Measurements from ENCODE around the gene STK11. TPM values are rescaled to one million over a fixed set of nuclear protein-coding genes. Genes with fewer than 3 reads are reported as not detected.

STK11 gene
- total and polyA plus RNA-seq, 2 donors, result 42.5 to 60.2 TPM

DNA sequence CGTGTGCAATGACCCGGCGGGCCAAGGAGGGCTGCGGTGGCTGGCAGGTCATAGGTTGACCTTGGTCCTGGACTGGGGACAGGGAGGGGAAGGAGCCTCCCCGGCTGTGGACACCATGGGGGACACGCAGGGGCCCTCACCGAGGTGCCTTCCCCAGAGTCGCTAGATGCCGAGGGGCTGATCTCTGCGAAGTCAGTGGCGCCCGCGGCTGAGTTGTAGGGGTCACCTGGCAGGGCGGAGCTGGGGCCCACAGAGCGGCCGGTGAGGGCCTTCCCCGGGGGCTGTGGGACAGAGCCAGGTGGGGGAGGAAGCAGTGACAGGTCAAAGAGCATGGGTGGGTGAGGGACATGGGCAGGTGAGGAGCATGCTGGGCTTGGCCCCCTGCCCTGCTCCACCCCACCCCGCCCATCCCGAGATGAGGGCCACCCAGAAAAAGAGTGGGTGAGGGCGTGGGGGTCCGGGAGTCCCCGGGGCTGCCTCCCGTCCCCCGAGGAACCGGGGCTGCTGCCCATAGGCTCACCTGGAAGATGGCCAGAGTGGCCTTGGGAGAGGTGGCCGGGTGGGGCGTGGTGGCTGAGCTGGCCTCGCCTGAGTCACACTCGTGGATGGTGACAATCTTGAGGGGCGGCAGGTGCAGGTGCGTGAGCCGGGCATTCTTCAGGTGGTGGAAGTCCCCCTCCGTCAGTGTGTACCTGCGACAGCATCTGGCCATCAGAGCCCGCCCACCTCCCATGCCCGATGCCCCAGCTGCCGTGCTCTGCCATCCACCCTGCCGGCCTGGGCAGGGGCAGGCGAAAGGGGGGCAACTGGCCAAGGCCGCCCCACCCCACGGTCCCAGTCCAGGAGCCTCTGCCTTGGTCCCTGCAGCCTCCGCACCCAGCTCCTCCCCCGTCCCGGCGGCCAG is 28.7 kb downstream of the STK11 start:
- peaks cover 7 to 10% of the 10 kb centered on the region in 2 donors for H3K4me1 ChIP-seq (ENCODE audit: control insufficient read depth in 2 of 2, insufficient read depth in 2 of 2, low read length in 2 of 2)
- H3K9me3 ChIP-seq (ENCODE audit: control insufficient read depth in 2 of 2, insufficient read depth in 1 of 2, low read length in 1 of 2), result peaks cover 0 to 6% of the 10 kb centered on the region in 2 donors
- H3K4me3 ChIP-seq (ENCODE audit: low read length in 2 of 2), result no peak overlapping the region
- 94% methylated on average over 45 of the region's 45 CpGs for WGBS
- H3K27me3 ChIP-seq (ENCODE audit: control insufficient read depth in 2 of 2, insufficient read depth in 1 of 2, low read length in 1 of 2), result peaks cover 44 to 63% of the 10 kb centered on the region in 2 donors
- DNase-seq (ENCODE audit: low read depth in 6 of 9, low spot score in 9 of 9), result no peak
- no peak overlapping the region for H3K27ac ChIP-seq (ENCODE audit: low read depth in 1 of 2, low read length in 1 of 2)
- H3K36me3 ChIP-seq (ENCODE audit: control insufficient read depth in 2 of 2, insufficient read depth in 2 of 2, low read length in 1 of 2), result no peaks in the 10 kb centered on the region

DNA sequence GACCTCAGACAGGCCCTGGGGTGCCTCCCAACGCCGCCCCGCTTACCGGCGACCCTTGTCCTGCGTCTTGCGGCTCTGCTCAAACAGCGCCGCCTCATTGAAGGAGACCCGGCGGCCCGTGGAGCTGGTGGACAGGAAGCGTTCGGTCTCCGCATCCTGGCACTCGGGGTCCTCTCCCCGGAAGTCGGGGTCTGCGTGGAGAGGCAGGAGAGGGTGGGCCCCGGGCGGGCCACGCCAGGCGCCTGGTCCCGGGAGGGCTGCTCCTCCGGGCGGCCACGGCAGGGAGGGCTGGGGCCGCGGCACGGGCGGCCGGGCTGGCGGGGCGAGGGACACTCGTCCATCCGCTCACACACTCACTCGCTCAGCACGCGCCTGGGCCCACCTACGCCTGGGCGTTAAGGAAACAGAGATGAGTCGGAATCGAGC is 29.4 kb downstream of the STK11 start:
- 94% methylated on average over 43 of the region's 43 CpGs for WGBS
- Histone ChIP-seq H3K36me3 (ENCODE audit: control insufficient read depth in 2 of 2, insufficient read depth in 2 of 2, low read length in 1 of 2) (no peaks in the 10 kb centered on the region), H3K9me3 (ENCODE audit: control insufficient read depth in 2 of 2, insufficient read depth in 1 of 2, low read length in 1 of 2) (peaks cover 0 to 10% of the 10 kb centered on the region in 2 donors), H3K4me3 (ENCODE audit: low read length in 2 of 2) (no peak overlapping the region), H3K27ac (ENCODE audit: low read depth in 1 of 2, low read length in 1 of 2) (no peak overlapping the region), H3K27me3 (ENCODE audit: control insufficient read depth in 2 of 2, insufficient read depth in 1 of 2, low read length in 1 of 2) (peaks cover 51 to 70% of the 10 kb centered on the region in 2 donors), H3K4me1 (ENCODE audit: control insufficient read depth in 2 of 2, insufficient read depth in 2 of 2, low read length in 2 of 2) (peaks cover 10 to 14% of the 10 kb centered on the region in 2 donors)
- DNase-seq (ENCODE audit: low read depth in 6 of 9, low spot score in 9 of 9), result no peak

DNA sequence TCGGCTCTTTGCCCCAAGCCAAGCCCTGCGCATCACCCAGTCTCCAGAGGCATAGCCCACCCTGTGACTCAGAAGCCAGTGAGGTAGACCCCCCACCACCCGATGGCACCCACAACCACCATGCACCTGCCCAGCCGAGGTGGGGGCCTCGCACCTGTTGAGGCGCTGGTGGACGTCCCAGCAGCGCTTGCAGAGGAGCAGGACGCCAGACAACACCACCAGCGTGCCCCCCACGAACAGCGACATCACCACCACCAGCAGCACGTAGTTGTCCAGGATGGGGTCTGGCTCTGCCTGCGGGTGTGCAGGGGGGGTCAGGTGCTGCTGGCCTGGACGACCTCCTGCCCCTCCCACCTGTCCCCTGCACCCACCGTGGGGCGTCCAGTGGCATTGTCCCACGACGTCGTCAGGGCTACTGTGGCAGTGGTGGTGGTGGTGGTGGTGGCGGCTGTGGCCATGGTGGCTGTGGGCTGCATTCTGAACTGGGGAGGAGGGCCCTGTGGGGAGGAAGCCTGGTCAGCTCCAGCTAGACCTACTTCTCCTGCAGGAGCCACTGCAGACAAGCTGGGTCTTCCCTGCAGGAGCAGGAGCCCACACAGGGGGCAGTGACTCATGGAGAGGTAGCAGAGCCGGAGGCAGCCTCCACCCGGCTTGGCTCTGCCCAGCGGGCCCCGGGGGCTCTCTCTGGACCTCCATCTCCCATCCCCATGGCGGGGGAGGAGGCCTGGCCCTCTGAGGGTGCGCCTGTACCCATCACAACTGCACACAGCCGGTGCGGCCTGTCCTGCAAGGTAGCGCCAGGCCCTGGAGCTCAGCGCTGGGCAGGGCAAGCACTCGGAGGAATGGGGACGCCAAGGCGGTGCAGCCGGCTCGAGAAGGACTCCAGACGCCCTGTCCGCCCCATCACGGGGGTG is 30.3 kb downstream of the STK11 start:
- Histone ChIP-seq H3K27ac (ENCODE audit: low read depth in 1 of 2, low read length in 1 of 2) (no peak overlapping the region), H3K4me3 (ENCODE audit: low read length in 2 of 2) (no peak overlapping the region), H3K27me3 (ENCODE audit: control insufficient read depth in 2 of 2, insufficient read depth in 1 of 2, low read length in 1 of 2) (peaks cover 52 to 69% of the 10 kb centered on the region in 2 donors), H3K4me1 (ENCODE audit: control insufficient read depth in 2 of 2, insufficient read depth in 2 of 2, low read length in 2 of 2) (peaks cover 12 to 18% of the 10 kb centered on the region in 2 donors), H3K36me3 (ENCODE audit: control insufficient read depth in 2 of 2, insufficient read depth in 2 of 2, low read length in 1 of 2) (no peaks in the 10 kb centered on the region), H3K9me3 (ENCODE audit: control insufficient read depth in 2 of 2, insufficient read depth in 1 of 2, low read length in 1 of 2) (peaks cover 0 to 11% of the 10 kb centered on the region in 2 donors)
- DNase-seq (ENCODE audit: low read depth in 6 of 9, low spot score in 9 of 9), result no peak
- 93% methylated on average over 39 of the region's 39 CpGs for WGBS

DNA sequence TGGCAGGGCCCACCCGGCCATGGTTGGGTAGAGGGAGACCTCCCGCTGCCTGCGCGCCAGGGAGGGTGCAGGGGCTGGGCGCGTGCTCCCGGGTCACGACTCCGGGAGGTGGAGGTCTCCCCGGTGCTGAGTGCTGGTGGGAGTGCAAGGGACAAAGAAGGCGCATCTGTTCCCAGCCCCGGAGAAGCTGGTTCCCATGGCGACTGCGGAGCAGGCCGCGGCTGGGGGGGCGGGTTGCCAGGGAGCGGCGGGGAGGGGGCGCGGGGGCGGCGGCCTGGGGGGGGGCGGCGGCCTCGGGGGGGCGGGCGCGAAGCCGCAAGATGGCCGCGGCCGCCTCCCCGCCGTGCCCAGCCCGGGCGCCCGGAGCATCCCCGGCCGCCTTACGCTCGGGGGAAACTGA is 31.0 kb downstream of the STK11 start:
- no peaks in the 10 kb centered on the region for H3K36me3 ChIP-seq (ENCODE audit: control insufficient read depth in 2 of 2, insufficient read depth in 2 of 2, low read length in 1 of 2)
- DNase-seq (ENCODE audit: low read depth in 6 of 9, low spot score in 9 of 9), result no peak
- H3K27ac ChIP-seq (ENCODE audit: low read depth in 1 of 2, low read length in 1 of 2), result no peak overlapping the region
- H3K4me1 ChIP-seq (ENCODE audit: control insufficient read depth in 2 of 2, insufficient read depth in 2 of 2, low read length in 2 of 2), result peaks cover 17 to 24% of the 10 kb centered on the region in 2 donors
- peaks cover 0 to 11% of the 10 kb centered on the region in 2 donors for H3K9me3 ChIP-seq (ENCODE audit: control insufficient read depth in 2 of 2, insufficient read depth in 1 of 2, low read length in 1 of 2)
- H3K4me3 ChIP-seq (ENCODE audit: low read length in 2 of 2), result peak overlapping the region in 1 of 2 donors; percentile 53
- peaks cover 52 to 69% of the 10 kb centered on the region in 2 donors for H3K27me3 ChIP-seq (ENCODE audit: control insufficient read depth in 2 of 2, insufficient read depth in 1 of 2, low read length in 1 of 2)
- WGBS, result 20% methylated on average over 42 of the region's 42 CpGs

DNA sequence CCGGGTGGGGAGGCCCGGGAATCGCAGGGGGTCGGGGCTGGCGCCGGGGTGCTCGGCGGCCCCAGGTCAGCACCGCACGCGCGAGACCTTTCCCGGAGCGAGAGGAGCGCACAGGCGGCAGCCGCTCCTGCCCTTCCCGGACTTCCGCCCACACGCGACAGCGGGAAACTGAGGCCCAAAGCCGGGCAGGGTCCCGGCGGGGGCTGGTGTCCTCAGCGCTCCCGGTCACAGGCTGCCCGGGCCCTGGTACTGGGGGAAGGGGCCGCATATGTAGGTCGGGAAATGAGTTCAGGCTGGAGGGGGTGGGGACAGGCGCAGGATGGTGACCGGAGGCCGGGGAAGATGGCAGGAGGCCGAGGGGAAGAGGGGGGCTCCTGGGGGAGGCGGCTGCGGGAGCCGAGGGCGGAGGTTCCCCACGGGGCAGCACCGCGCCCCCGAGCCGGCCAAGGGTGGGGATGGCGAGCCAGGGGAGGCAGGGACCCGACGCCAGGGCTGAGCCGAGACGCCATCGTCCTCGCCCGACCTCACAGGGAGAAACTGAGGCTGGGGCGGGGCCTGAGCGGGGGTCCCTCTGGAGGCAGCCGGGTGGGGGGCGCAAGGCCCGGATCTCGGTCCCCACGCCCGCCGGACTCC is 31.6 kb downstream of the STK11 start:
- WGBS, result under 1% methylated on average over 60 of the region's 60 CpGs
- peaks cover 52 to 69% of the 10 kb centered on the region in 2 donors for H3K27me3 ChIP-seq (ENCODE audit: control insufficient read depth in 2 of 2, insufficient read depth in 1 of 2, low read length in 1 of 2)
- H3K27ac ChIP-seq (ENCODE audit: low read depth in 1 of 2, low read length in 1 of 2), result no peak overlapping the region
- peak overlapping the region in 1 of 2 donors; percentile 53 for H3K4me3 ChIP-seq (ENCODE audit: low read length in 2 of 2)
- no peak for DNase-seq (ENCODE audit: low read depth in 6 of 9, low spot score in 9 of 9)
- H3K36me3 ChIP-seq (ENCODE audit: control insufficient read depth in 2 of 2, insufficient read depth in 2 of 2, low read length in 1 of 2), result no peaks in the 10 kb centered on the region
- H3K4me1 ChIP-seq (ENCODE audit: control insufficient read depth in 2 of 2, insufficient read depth in 2 of 2, low read length in 2 of 2), result peaks cover 19 to 26% of the 10 kb centered on the region in 2 donors
- peaks cover 0 to 11% of the 10 kb centered on the region in 2 donors for H3K9me3 ChIP-seq (ENCODE audit: control insufficient read depth in 2 of 2, insufficient read depth in 1 of 2, low read length in 1 of 2)

DNA sequence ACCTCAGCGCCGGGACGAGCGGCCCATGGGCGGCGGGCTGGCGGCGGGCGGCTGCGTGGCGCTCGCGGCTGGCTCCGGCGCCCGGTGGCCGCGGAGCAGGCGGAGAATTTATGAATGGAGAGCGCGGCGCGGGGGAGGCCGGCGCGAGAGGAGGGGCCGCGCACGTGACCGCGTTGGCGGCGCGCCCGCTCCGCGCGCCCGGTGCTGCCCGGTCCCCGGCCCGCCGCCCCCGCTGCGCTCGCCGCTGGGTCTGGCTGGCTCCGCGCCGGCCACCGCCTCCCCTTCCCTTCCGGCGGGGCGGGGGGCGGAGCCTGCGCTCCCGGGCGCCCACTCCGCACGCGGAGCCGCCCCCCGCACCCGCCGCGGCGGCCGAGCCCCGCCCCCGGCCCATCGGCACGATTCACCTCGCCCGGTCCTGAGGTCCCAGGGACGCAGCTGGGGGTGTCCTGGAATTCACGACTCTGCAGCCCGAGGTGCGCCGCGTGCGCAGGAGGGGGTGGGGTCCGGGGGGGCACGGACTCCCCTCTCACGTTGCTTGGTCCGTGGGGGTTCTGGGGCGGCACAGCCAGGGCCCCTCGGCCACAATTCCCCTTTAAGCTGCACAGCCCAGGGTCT is 32.3 kb downstream of the STK11 start, which contains the start of gene CBARP:
Gene CBARP, minus strand, starts transcription at position 252 of the 615 bp plus-strand sequence. CDS start 1,905 bp downstream, outside the sequence.
- H3K27me3 ChIP-seq (ENCODE audit: control insufficient read depth in 2 of 2, insufficient read depth in 1 of 2, low read length in 1 of 2), result peaks cover 52 to 65% of the 10 kb centered on the region in 2 donors
- peaks cover 22 to 31% of the 10 kb centered on the region in 2 donors for H3K4me1 ChIP-seq (ENCODE audit: control insufficient read depth in 2 of 2, insufficient read depth in 2 of 2, low read length in 2 of 2)
- peaks cover 0 to 11% of the 10 kb centered on the region in 2 donors for H3K9me3 ChIP-seq (ENCODE audit: control insufficient read depth in 2 of 2, insufficient read depth in 1 of 2, low read length in 1 of 2)
- no peak for DNase-seq (ENCODE audit: low read depth in 6 of 9, low spot score in 9 of 9)
- WGBS, result under 1% methylated on average over 86 of the region's 87 CpGs
- H3K4me3 ChIP-seq (ENCODE audit: low read length in 2 of 2), result peak within 1 kb of the TSS; percentile 16 to 53
- no peaks in the 10 kb centered on the region for H3K36me3 ChIP-seq (ENCODE audit: control insufficient read depth in 2 of 2, insufficient read depth in 2 of 2, low read length in 1 of 2)
- no peak within 1 kb of the TSS for H3K27ac ChIP-seq (ENCODE audit: low read depth in 1 of 2, low read length in 1 of 2)

DNA sequence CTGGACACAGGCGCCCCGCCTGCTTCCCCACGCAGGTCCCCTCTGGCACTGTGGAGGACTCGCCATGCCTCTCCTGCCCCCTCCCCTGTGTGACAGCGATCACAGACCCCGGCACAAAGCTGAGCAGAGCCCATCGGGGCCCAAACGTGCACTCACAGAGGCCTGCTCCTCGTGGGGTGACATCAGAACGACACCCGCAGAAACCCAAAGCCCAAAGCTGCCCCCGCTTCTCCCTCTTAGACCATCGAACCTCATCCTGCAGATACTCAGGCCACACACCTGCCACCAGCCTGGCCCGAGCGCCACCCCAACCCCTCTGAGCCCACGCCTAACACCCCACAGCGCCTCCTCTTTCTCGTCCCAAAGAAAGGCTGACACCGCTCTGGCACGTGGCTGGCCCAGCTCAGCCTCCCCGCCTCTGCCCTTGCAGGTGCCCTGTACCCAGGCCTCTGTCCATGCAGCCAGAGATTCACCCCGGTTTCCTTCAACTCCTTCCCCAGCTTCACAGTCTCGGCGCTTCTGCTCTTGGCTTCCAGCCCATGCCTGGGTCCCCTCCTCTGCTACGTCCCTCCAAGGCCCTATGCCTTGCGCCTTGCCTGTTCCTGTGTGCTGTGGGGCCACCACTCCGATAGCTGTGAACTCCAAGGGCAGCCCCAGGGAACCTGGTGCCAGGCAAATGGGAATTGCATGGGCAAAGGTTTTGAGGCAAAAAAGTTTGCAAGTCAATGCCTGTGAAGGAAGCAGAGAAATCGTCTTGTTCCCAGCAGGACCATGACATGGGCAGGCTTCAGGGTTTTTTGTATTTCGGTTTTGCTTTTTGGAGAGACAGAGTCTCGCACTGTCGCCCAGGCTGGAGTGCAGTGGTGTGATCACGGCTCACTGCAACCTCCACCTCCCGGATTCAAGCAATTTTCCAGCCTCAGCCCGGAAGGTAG is 33.1 kb downstream of the STK11 start:
- Histone ChIP-seq H3K4me1 (ENCODE audit: control insufficient read depth in 2 of 2, insufficient read depth in 2 of 2, low read length in 2 of 2) (peaks cover 22 to 33% of the 10 kb centered on the region in 2 donors), H3K9me3 (ENCODE audit: control insufficient read depth in 2 of 2, insufficient read depth in 1 of 2, low read length in 1 of 2) (peaks cover 0 to 11% of the 10 kb centered on the region in 2 donors), H3K27me3 (ENCODE audit: control insufficient read depth in 2 of 2, insufficient read depth in 1 of 2, low read length in 1 of 2) (peaks cover 52 to 60% of the 10 kb centered on the region in 2 donors), H3K27ac (ENCODE audit: low read depth in 1 of 2, low read length in 1 of 2) (no peak overlapping the region), H3K36me3 (ENCODE audit: control insufficient read depth in 2 of 2, insufficient read depth in 2 of 2, low read length in 1 of 2) (peaks cover 0 to 3% of the 10 kb centered on the region in 2 donors), H3K4me3 (ENCODE audit: low read length in 2 of 2) (peak overlapping the region in 1 of 2 donors; percentile 53)
- WGBS, result 72% methylated on average over 34 of the region's 34 CpGs
- DNase-seq (ENCODE audit: low read depth in 6 of 9, low spot score in 9 of 9), result no peak

Data from thymus (tissue), 11 donors.